H1 (cell line): ENCODE measurements around the gene GMFB. TPM values are rescaled to one million over a fixed set of nuclear protein-coding genes. Genes with fewer than 3 reads are reported as not detected.

ENCODE experiments used
- ASH2L ChIP-seq: fragments of 200-600, 300-600 bp; sonication (generic); IDR thresholded peaks from one replicate; pipeline ENCODE4 v1.7.1; 2017; ENCODE audit warnings: low read length
- CHD2 ChIP-seq: IDR thresholded peaks from 2 replicates; pipeline ENCODE4 v1.6.1; 2012; ENCODE audit warnings: low read length, improper control_type of control experiment
- CREB1 ChIP-seq: IDR thresholded peaks from 2 replicates; pipeline ENCODE4 v1.6.1; 2012; ENCODE audit warnings: inconsistent platforms
- CTBP2 ChIP-seq: IDR thresholded peaks from 2 replicates; pipeline ENCODE4 v1.7.0; 2011; ENCODE audit warnings: borderline replicate concordance, mild to moderate bottlenecking, moderate library complexity, mixed read lengths, low read length; ENCODE audit not compliant: insufficient read depth, insufficient read length
- CTCF ChIP-seq, 3 experiments: IDR thresholded peaks; 1 replicate in 2 of 3; 2 replicates in 1 of 3; pipeline versions ENCODE4 v1.5.1 to v1.6.1; 2011; ENCODE audit warnings: low read length in 3 of 3, mild to moderate bottlenecking in 3 of 3, inconsistent platforms in 2 of 3, low read depth in 1 of 3, moderate library complexity in 1 of 3; ENCODE audit not compliant: insufficient read depth in 1 of 3; ENCODE audit errors: control extremely low read depth in 1 of 3
- KDM5A ChIP-seq: fragments of 200-600 bp; IDR thresholded peaks from 2 replicates; pipeline ENCODE4 v1.7.1; 2012; ENCODE audit warnings: mild to moderate bottlenecking, low read length, inconsistent platforms, mixed read lengths
- MAFK ChIP-seq: IDR thresholded peaks from 2 replicates; pipeline ENCODE4 v1.6.1; 2012; ENCODE audit warnings: low read depth, mild to moderate bottlenecking, improper control_type of control experiment, low read length
- PHF8 ChIP-seq: fragments of 200-600 bp; sonication (generic); conservative IDR thresholded peaks from 2 replicates; pipeline ENCODE4 v1.7.1; 2012; ENCODE audit warnings: low read depth, mild to moderate bottlenecking, inconsistent platforms, low read length, moderate library complexity
- POLR2A ChIP-seq, 2 experiments: IDR thresholded peaks; 1 replicate in 1 of 2; 2 replicates in 1 of 2; pipeline ENCODE4 v1.6.1; 2011; ENCODE audit warnings: low read depth in 2 of 2, low read length in 2 of 2, mild to moderate bottlenecking in 2 of 2; ENCODE audit errors: control extremely low read depth in 1 of 2
- POLR2AphosphoS5 ChIP-seq: IDR thresholded peaks from 2 replicates; pipeline ENCODE4 v1.6.1; 2011; ENCODE audit warnings: low read depth, low read length
- SP1 ChIP-seq: IDR thresholded peaks from 2 replicates; pipeline ENCODE4 v1.6.1; 2011; ENCODE audit warnings: low read depth, low read length
- TAF1 ChIP-seq: IDR thresholded peaks from 2 replicates; pipeline ENCODE4 v1.6.1; 2011; ENCODE audit warnings: mild to moderate bottlenecking, low read depth, low read length
- TAF7 ChIP-seq: optimal IDR thresholded peaks from 2 replicates; pipeline ENCODE3; 2011; ENCODE audit warnings: low read depth, mild to moderate bottlenecking, inconsistent platforms, low read length, moderate library complexity, borderline replicate concordance
- TBP ChIP-seq: IDR thresholded peaks from 2 replicates; pipeline ENCODE4 v1.6.1; 2011; ENCODE audit warnings: low read depth, low read length, improper control_type of control experiment
- TCF12 ChIP-seq: IDR thresholded peaks from 2 replicates; pipeline ENCODE4 v1.6.1; 2011; ENCODE audit warnings: low read depth, mild to moderate bottlenecking, low read length
- YY1 ChIP-seq: IDR thresholded peaks from 2 replicates; pipeline ENCODE4 v1.6.1; 2011; ENCODE audit warnings: low read depth, mild to moderate bottlenecking, low read length
- polyA plus RNA-seq, 7 experiments: library from polyadenylated mRNA; depleted of rRNA in 3 of 7; stranded (reverse) in 5 of 7; unstranded in 2 of 7; fragments of >200 nt in 5 of 7; fragments of 200-250 nt in 2 of 7; gene quantifications; 1 replicate in 5 of 7; 2 replicates in 1 of 7; 4 replicates in 1 of 7; pipeline versions ENCODE4 v1.2.1 to v1.2.3, GENCODE V29; 2011 to 2013; ENCODE audit warnings: missing spikeins in 2 of 7, mixed read lengths in 2 of 7
- total RNA-seq: library from RNA; stranded (reverse); fragmentation: NEBNext Ultra II Directional; extraction: Animal tissue kit (Norgen Biotek cat#: 25700); gene quantifications from 2 replicates; pipeline ENCODE4 v1.2.1, GENCODE V29; 2021
- TF ChIP-seq, protein P1 (sequence below): IDR thresholded peaks from 2 replicates; pipeline ENCODE4 v1.6.1; 2011; ENCODE audit warnings: low read depth, mild to moderate bottlenecking, low read length; ENCODE audit not compliant: insufficient read depth
- TF ChIP-seq, protein P2 (sequence below): IDR thresholded peaks from 2 replicates; pipeline ENCODE4 v1.6.1; 2011; ENCODE audit warnings: low read length, improper control_type of control experiment

The GMFB gene
- total and polyA plus RNA-seq, 2 of the 8 experiments (the other 6 are each of a cell fraction or from before 2014, with no cell fraction given) = 17.9 to 77.3 TPM

DNA sequence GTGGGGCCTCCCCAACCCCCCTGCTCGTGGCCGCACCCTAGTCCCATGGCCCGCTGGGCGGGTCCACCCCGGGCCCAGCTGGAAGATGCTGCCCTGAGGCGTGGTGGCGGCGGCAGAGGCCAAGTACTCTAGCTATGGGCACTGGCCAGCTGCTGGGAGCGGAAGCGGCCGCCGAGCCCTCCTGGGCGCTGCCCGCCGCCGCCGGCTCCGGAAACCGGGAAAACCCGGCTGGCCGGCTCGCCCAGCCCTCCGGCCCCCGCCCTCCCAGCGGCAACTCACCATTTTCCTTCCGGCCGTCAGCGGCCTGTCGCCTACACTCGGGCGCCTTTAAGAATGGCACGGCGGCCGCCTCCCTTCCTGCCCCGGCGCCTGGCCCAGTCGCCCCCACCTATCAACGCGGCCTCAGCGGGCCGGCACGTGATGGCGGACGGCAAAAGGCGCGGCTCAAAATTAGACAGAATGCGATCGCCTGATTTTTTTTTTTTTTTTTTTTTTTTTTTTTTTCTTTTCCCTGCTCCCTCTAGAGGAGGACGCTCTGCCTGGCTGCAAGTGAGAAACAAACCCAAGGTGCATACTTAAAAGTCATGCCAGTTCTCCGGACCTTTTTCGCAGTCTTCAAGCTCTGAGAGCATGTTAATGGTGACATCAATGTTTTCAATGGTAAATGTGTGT, at the start of gene GMFB (continued):
- TF ChIP-seq CTBP2 (no peak), MAFK (no peak), POLR2A (IDR thresholded peaks at IDR 0.05; ENCODE audit: control extremely low read depth in 1 of 2, low read depth in 2 of 2, low read length in 2 of 2) (peak; percentile 76 to 89), CTCF (IDR thresholded peaks at IDR 0.05; ENCODE audit: control extremely low read depth in 1 of 3, insufficient read depth in 1 of 3, low read depth in 1 of 3, low read length in 3 of 3) (peak in 2 of 3 experiments; percentile 18 to 30; a peak in 2 of 4 replicates), CREB1 (peak; percentile 62), KDM5A (no peak), POLR2AphosphoS5 (peak; percentile 50; the same call in 1 of the 2 replicates), TBP (peak; percentile 81), PHF8 (peak; percentile 87), CHD2 (peak; percentile 43; the same call in 1 of the 2 replicates), YY1 (peak; percentile 68), TCF12 (0 out of 2 replicates have a peak, but pooled peaks have one; percentile 28), SP1 (peak; percentile 14; the same call in 1 of the 2 replicates), TAF1 (peak; percentile 93), ASH2L (peak; percentile 47), TAF7 (peak; percentile 85)
- TF ChIP-seq, protein P1, sequence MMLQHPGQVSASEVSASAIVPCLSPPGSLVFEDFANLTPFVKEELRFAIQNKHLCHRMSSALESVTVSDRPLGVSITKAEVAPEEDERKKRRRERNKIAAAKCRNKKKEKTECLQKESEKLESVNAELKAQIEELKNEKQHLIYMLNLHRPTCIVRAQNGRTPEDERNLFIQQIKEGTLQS = peak; percentile 88; the same call in 1 of the 2 replicates
- TF ChIP-seq, protein P2, sequence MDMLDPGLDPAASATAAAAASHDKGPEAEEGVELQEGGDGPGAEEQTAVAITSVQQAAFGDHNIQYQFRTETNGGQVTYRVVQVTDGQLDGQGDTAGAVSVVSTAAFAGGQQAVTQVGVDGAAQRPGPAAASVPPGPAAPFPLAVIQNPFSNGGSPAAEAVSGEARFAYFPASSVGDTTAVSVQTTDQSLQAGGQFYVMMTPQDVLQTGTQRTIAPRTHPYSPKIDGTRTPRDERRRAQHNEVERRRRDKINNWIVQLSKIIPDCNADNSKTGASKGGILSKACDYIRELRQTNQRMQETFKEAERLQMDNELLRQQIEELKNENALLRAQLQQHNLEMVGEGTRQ = peak; percentile 87
- TF ChIP-seq, all 59 proteins: peak for 17
